AG08395 (cell line): Measurements from ENCODE around the gene TBATA.
"Not testable (repeated sequence)": the region's sequence is repeated elsewhere in the genome, so short reads cannot be mapped to it uniquely, and the experiment has no call there.

ENCODE experiments used
- DNase-seq: peaks from one replicate; pipeline ENCODE4 v3.0.0; 2012; ENCODE audit warnings: mixed read lengths, low spot score

The TBATA gene

GRCh38 chr10:70779088-70779487, 6.1 kb downstream of the TBATA start:
- no peak for DNase-seq

GRCh38 chr10:70778267-70778924, 6.8 kb downstream of the TBATA start:
- no peak for DNase-seq

- DNase-seq: no peak
Observed at GRCh38 chr10:70777063-70777875, 7.9 kb downstream of the TBATA start.

GRCh38 chr10:70776455-70777005, 8.6 kb downstream of the TBATA start:
- no peak for DNase-seq

- no peak for DNase-seq
Observed at GRCh38 chr10:70775679-70776454, 9.3 kb downstream of the TBATA start.

GRCh38 chr10:70774810-70775678, 10.1 kb downstream of the TBATA start:
- no peak for DNase-seq

GRCh38 chr10:70773965-70774809, 11.0 kb downstream of the TBATA start:
- DNase-seq: no peak

GRCh38 chr10:70773461-70773860, 11.7 kb downstream of the TBATA start:
- DNase-seq: no peak

GRCh38 chr10:70772627-70773026, 12.6 kb downstream of the TBATA start:
- no peak for DNase-seq

GRCh38 chr10:70771311-70772194, 13.6 kb downstream of the TBATA start:
- no peak for DNase-seq

GRCh38 chr10:70770516-70770915, 14.7 kb downstream of the TBATA start:
- DNase-seq: not testable (repeated sequence)

GRCh38 chr10:70770001-70770400, 15.2 kb downstream of the TBATA start:
- no peak for DNase-seq

GRCh38 chr10:70769121-70769520, 16.1 kb downstream of the TBATA start:
- DNase-seq: no peak

- DNase-seq: not testable (repeated sequence)
Observed at GRCh38 chr10:70768026-70768685, 17.0 kb downstream of the TBATA start.

- DNase-seq: no peak
Observed at GRCh38 chr10:70765794-70766594, 19.2 kb downstream of the TBATA start.

- DNase-seq: no peak
Observed at GRCh38 chr10:70763567-70763966, 21.6 kb downstream of the TBATA start.

GRCh38 chr10:70762441-70763175, 22.6 kb downstream of the TBATA start:
- no peak for DNase-seq
